K562 treated with DMSO at 1 percent for 48 hours (cell line): ENCODE results near the gene FABP7. TPM values are rescaled to one million over a fixed set of nuclear protein-coding genes. Genes with fewer than 3 reads are reported as not detected.

Source experiments
- total RNA-seq: library from RNA; unstranded; fragments of 300-600 nt; gene quantifications from 2 replicates; pipeline ENCODE4 v1.2.3, GENCODE V29; 2022; ENCODE audit warnings: low replicate concordance; ENCODE audit errors: extremely low read depth

FABP7 gene
- not detected in 2 replicates for total RNA-seq

GRCh38 chr6:122779667-122780066, at the start of gene FABP7:
Gene FABP7 (plus strand): TSS chr6:122779716. CDS start chr6:122779795, 79 bp downstream.

GRCh38 chr6:122789182-122790027, 9.9 kb downstream of the FABP7 start, which contains the start of gene SMPDL3A:
Gene SMPDL3A (plus strand): TSS chr6:122789258. CDS start chr6:122789347, 89 bp downstream.

Other genes starting within 250 kb of the FABP7 start
- not detected in 2 replicates for gene PKIB, start 169.3 kb upstream of the FABP7 start, total RNA-seq
- gene SMPDL3A, start 9.5 kb downstream of the FABP7 start, total RNA-seq, result not detected in 2 replicates
- gene CLVS2, start 216.5 kb downstream of the FABP7 start, total RNA-seq, result not detected in 2 replicates